ENCODE data around the gene CITED4. TPM values are rescaled to one million over a fixed set of nuclear protein-coding genes. Genes with fewer than 3 reads are reported as not detected.

Gene CITED4, protein sequence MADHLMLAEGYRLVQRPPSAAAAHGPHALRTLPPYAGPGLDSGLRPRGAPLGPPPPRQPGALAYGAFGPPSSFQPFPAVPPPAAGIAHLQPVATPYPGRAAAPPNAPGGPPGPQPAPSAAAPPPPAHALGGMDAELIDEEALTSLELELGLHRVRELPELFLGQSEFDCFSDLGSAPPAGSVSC
- total RNA-seq (1 to 10 TPM in 1 of 2 donors, under 1 TPM in 1; 0.89 to 3.7 TPM), polyA plus RNA-seq (ENCODE audit: insufficient read length in 2 of 2) (10 to 100 TPM; 10.5 to 12.1 TPM)
- long read RNA-seq, donor 1, transcript CITED4-201 (1 exons, 1,316 nt) = major isoform, 20 of 20 reads
- long read RNA-seq, donor 1, partial matches to known transcripts = 0 of 20 reads
- long read RNA-seq, donor 1, other reads (novel, unspliced or antisense) = 0 of 20 reads
- long read RNA-seq, donor 2, transcript CITED4-201 (1 exons, 1,316 nt) = major isoform, 11 of 11 reads
- long read RNA-seq, donor 2, partial matches to known transcripts = 0 of 11 reads
- long read RNA-seq, donor 2, other reads (novel, unspliced or antisense) = 0 of 11 reads
- long read RNA-seq, donor 3, transcript CITED4-201 (1 exons, 1,316 nt) = major isoform, 16 of 16 reads
- long read RNA-seq, donor 3, partial matches to known transcripts = 0 of 16 reads
- long read RNA-seq, donor 3, other reads (novel, unspliced or antisense) = 0 of 16 reads
- long read RNA-seq, donor 4, transcript CITED4-201 (1 exons, 1,316 nt) = major isoform, 9 of 9 reads
- long read RNA-seq, donor 4, partial matches to known transcripts = 0 of 9 reads
- long read RNA-seq, donor 4, other reads (novel, unspliced or antisense) = 0 of 9 reads

DNA sequence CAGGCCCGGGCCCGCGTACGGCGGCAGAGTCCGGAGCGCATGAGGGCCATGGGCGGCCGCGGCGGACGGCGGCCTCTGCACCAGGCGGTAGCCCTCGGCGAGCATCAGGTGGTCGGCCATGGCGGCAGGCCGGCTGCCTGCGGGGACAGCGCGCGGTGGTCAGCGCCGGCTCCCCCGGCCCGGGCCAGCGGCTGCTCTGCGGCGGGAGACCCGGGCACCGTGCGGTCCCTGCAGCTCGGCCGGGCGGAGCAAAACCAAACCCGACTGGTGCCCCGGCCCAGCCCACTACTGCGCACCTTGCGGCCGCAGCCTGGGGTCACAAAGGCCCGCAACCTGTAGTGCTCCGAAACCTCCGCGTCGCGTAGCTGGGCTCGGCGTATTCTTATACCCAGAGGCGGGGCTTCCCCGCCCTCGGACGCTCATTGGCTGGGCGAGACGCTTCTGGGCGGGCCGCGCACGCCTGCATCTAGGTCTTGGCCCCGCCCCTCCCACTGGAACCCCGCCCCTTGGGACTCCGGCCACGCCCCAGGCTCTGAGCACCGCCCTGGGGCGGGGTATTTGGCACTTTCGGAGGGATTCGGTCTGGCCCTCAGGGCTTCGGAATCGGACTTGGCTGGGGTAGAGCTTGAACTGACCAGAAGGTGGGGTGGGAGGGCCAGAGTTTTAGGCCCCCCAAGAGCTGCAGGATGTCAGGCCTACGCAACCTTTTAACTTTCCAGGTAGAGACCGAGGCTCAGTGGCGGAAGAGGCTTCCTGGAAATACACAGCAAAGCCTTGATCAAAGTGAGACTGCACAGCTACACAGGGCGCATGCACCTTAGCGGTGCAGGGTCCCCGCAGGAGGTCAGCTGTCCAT lies at the start of gene CITED4:
Gene CITED4 (minus strand): TSS at position 356 of the 856 bp plus-strand sequence. CDS start 236 bp downstream, at position 120.
- peak within 1 kb of the TSS; percentile 44 for H3K4me3 ChIP-seq (ENCODE audit: low read depth, low read length)
- no peak within 1 kb of the TSS for H3K27ac ChIP-seq (ENCODE audit: low read depth, low read length)
- H3K27me3 ChIP-seq (ENCODE audit: control insufficient read depth, insufficient read depth, low read length) = peaks cover 2% of the 10 kb centered on the region
- H3K36me3 ChIP-seq (ENCODE audit: control insufficient read depth, insufficient read depth, low read length) = no peaks in the 10 kb centered on the region
- no peaks in the 10 kb centered on the region for H3K9me3 ChIP-seq (ENCODE audit: control insufficient read depth, insufficient read depth, low read length)
- WGBS (ENCODE audit: insufficient coverage) = 3% methylated on average over 73 of the region's 75 CpGs
- H3K4me1 ChIP-seq (ENCODE audit: control insufficient read depth, insufficient read depth, low read length) = peaks cover 19% of the 10 kb centered on the region
- peak; percentile 69 to 97 (median 88) for DNase-seq (ENCODE audit: low read depth in 4 of 6, low spot score in 6 of 6)

DNA sequence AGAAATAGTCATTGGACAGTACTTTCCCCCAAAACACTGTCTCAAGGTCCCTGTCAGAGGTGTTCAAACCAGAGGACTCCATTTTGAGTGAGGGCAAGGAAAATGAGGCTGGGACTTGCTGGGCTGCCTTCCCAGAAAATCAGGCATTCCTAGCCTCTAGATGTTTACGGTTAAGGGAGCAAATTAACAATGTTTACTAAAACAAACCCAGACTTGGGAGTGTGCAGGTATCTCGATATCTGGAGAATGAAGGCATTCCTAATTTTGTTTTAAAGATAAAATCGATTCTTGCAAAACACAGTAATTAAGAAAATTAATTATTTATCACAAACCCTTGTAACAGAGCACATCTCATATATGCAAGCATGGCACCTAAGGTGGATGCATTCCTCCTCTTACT lies 48.9 kb upstream of the CITED4 start:
- no peaks in the 10 kb centered on the region for H3K4me1 ChIP-seq (ENCODE audit: control insufficient read depth, insufficient read depth, low read length)
- no CpG with 5 or more reads among the region's 3 CpGs for WGBS (ENCODE audit: insufficient coverage)
- no peak for DNase-seq (ENCODE audit: low read depth in 4 of 6, low spot score in 6 of 6)

DNA sequence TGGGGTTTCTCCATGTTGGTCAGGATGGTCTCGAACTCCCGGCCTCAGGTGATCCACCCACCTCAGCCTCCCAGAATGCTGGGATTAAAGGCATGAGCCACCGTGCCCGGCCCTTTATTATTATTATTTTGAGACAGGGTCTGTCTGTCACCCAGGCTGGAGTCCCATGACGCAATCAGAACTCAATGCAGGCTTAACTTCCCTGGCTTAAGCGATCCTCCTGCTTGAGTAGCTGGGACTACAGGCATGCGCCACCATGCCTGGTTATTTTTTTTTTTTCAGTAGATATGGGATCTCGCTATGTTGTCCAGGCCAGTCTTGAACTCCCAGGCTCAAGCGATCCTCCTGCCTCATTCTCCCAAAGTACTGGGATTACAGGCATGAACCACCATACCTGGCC lies 47.1 kb upstream of the CITED4 start:
- Histone ChIP-seq H3K36me3 (ENCODE audit: control insufficient read depth, insufficient read depth, low read length) (no peaks in the 10 kb centered on the region), H3K27me3 (ENCODE audit: control insufficient read depth, insufficient read depth, low read length) (no peaks in the 10 kb centered on the region), H3K9me3 (ENCODE audit: control insufficient read depth, insufficient read depth, low read length) (no peaks in the 10 kb centered on the region), H3K4me3 (ENCODE audit: low read depth, low read length) (no peak overlapping the region), H3K27ac (ENCODE audit: low read depth, low read length) (no peak overlapping the region), H3K4me1 (ENCODE audit: control insufficient read depth, insufficient read depth, low read length) (no peaks in the 10 kb centered on the region)
- WGBS (ENCODE audit: insufficient coverage) = 94% methylated on average over 3 of the region's 9 CpGs
- DNase-seq (ENCODE audit: low read depth in 4 of 6, low spot score in 6 of 6) = no peak

More for the DNA sequence above, 48.9 kb upstream of the CITED4 start:
- H3K27ac ChIP-seq (ENCODE audit: low read depth, low read length) = no peak overlapping the region
- H3K9me3 ChIP-seq (ENCODE audit: control insufficient read depth, insufficient read depth, low read length) = no peaks in the 10 kb centered on the region
- H3K27me3 ChIP-seq (ENCODE audit: control insufficient read depth, insufficient read depth, low read length) = no peaks in the 10 kb centered on the region
- no peak overlapping the region for H3K4me3 ChIP-seq (ENCODE audit: low read depth, low read length)
- no peaks in the 10 kb centered on the region for H3K36me3 ChIP-seq (ENCODE audit: control insufficient read depth, insufficient read depth, low read length)

DNA sequence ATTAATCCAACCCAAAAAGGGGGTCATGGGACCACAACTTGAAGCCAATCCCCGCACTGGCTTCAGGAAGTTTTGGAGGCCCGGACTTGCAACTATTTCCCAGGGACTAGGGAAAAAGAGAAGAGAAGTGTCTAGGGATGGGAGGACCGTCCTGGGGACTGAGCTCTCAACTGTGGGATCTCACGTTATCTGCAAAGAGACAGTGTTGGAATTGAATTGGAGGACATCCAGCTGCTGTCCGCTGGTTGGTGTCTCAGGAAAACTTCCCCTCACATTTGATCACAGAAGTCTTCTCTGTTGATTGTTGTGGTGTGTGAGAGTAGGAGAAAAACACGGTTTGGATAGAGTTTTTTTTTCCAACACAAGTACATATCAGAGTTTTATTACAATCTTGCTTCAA lies 46.2 kb upstream of the CITED4 start:
- no peaks in the 10 kb centered on the region for H3K36me3 ChIP-seq (ENCODE audit: control insufficient read depth, insufficient read depth, low read length)
- no peak for DNase-seq (ENCODE audit: low read depth in 4 of 6, low spot score in 6 of 6)
- no peak overlapping the region for H3K4me3 ChIP-seq (ENCODE audit: low read depth, low read length)
- no peaks in the 10 kb centered on the region for H3K27me3 ChIP-seq (ENCODE audit: control insufficient read depth, insufficient read depth, low read length)
- no peaks in the 10 kb centered on the region for H3K4me1 ChIP-seq (ENCODE audit: control insufficient read depth, insufficient read depth, low read length)
- no peak overlapping the region for H3K27ac ChIP-seq (ENCODE audit: low read depth, low read length)
- WGBS (ENCODE audit: insufficient coverage) = 82% methylated on average over 2 of the region's 6 CpGs
- H3K9me3 ChIP-seq (ENCODE audit: control insufficient read depth, insufficient read depth, low read length) = no peaks in the 10 kb centered on the region

DNA sequence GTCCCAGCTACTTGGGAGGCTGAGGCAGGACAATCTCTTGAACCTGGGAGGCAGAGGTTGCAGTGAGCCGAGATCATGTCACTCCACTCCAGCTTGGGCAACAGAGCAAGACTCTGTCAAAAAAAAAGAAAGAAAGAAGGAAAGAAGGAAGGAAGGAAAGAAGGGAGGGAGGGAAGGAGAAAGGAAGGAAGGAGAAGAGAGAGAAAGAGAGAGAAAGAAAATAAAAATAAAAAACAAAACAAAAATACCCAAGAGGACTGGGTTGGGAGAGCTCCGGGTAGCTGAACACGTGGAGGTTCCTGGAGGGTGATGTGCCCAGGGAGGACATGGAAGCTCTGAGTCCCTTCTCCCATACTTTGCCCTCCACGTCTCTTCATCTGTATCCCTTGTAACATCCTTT lies 45.7 kb upstream of the CITED4 start:
- DNase-seq (ENCODE audit: low read depth in 4 of 6, low spot score in 6 of 6) = no peak
- Histone ChIP-seq H3K9me3 (ENCODE audit: control insufficient read depth, insufficient read depth, low read length) (no peaks in the 10 kb centered on the region), H3K36me3 (ENCODE audit: control insufficient read depth, insufficient read depth, low read length) (no peaks in the 10 kb centered on the region), H3K4me1 (ENCODE audit: control insufficient read depth, insufficient read depth, low read length) (no peaks in the 10 kb centered on the region), H3K27ac (ENCODE audit: low read depth, low read length) (no peak overlapping the region), H3K4me3 (ENCODE audit: low read depth, low read length) (no peak overlapping the region), H3K27me3 (ENCODE audit: control insufficient read depth, insufficient read depth, low read length) (no peaks in the 10 kb centered on the region)
- 100% methylated on average over 1 of the region's 4 CpGs for WGBS (ENCODE audit: insufficient coverage)

DNA sequence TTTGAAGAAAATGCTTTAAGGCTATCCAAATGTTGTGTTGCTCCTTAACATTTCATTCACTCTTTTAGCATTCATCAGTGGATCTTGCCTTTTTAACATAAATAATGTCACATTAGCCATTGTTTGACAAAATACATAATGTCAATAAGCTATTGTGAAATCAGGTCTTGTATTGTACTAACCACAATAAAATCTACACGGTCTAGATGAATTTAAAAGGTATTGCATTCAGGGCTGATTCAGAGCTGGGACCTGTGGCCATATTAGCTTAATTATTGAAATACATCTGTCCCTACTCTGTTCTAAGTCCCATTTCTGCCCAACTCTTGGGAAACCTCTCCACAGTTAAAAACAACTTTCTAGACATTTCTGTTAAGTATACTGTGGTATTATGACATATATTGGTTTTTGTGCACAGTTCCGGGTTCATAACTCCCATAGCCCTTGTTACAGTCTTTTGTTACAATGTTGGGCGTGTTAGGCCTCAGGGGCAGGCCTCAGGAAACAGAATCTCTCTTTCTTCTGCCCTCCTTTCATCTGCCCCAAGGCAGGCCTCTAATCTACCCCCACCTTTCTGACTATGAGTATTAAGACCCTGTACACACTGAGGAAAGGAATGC lies 44.7 kb upstream of the CITED4 start:
- no peaks in the 10 kb centered on the region for H3K9me3 ChIP-seq (ENCODE audit: control insufficient read depth, insufficient read depth, low read length)
- H3K36me3 ChIP-seq (ENCODE audit: control insufficient read depth, insufficient read depth, low read length) = no peaks in the 10 kb centered on the region
- 83% methylated on average over 1 of the region's 3 CpGs for whole genome bisulfite sequencing (ENCODE audit: insufficient coverage)
- H3K4me1 ChIP-seq (ENCODE audit: control insufficient read depth, insufficient read depth, low read length) = peaks cover 7% of the 10 kb centered on the region
- H3K4me3 ChIP-seq (ENCODE audit: low read depth, low read length) = no peak overlapping the region
- no peak for DNase-seq (ENCODE audit: low read depth in 4 of 6, low spot score in 6 of 6)
- H3K27me3 ChIP-seq (ENCODE audit: control insufficient read depth, insufficient read depth, low read length) = no peaks in the 10 kb centered on the region
- H3K27ac ChIP-seq (ENCODE audit: low read depth, low read length) = no peak overlapping the region

DNA sequence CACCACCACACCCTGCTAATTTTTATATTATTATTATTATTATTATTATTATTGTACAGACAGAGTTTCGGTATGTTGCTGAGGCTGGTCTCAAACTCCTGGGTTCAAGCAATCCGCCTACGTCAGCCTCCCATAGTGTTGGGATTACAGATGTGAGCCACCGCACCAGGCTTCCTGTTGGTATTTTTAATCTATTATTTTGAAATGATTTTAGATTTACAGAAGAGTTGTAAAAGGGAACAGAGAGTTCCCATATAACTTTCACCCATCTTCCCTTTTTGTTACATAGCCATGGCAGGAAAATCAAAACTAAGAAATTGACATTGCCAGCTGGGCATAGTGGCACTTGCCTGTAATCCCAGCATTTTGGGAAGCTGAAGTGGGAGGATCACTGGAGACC lies 42.9 kb upstream of the CITED4 start:
- Histone ChIP-seq H3K27ac (ENCODE audit: low read depth, low read length) (no peak overlapping the region), H3K4me3 (ENCODE audit: low read depth, low read length) (no peak overlapping the region), H3K4me1 (ENCODE audit: control insufficient read depth, insufficient read depth, low read length) (peaks cover 7% of the 10 kb centered on the region), H3K27me3 (ENCODE audit: control insufficient read depth, insufficient read depth, low read length) (no peaks in the 10 kb centered on the region), H3K36me3 (ENCODE audit: control insufficient read depth, insufficient read depth, low read length) (no peaks in the 10 kb centered on the region), H3K9me3 (ENCODE audit: control insufficient read depth, insufficient read depth, low read length) (no peaks in the 10 kb centered on the region)
- WGBS (ENCODE audit: insufficient coverage) = 85% methylated on average over 2 of the region's 4 CpGs
- no peak for DNase-seq (ENCODE audit: low read depth in 4 of 6, low spot score in 6 of 6)

DNA sequence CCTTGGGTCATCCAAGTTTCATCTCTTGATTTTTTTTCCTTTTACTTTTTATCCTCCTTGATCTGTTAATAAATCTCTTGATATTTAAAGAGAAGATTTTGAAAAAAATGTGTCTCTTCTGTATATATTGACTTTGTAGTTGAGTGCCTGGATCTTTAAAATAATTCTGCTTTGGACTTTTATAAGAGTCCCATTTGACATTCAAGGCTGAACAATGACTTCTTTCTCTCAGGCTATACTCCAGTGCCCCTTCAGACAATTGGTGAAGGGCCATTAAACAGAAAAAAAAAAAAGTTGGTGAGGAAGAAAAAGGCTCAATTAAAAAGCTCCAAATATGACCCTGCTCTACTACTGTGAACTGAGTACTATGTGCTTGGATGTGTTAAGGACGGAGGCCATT lies 40.9 kb upstream of the CITED4 start:
- Histone ChIP-seq H3K9me3 (ENCODE audit: control insufficient read depth, insufficient read depth, low read length) (no peaks in the 10 kb centered on the region), H3K4me3 (ENCODE audit: low read depth, low read length) (no peak overlapping the region), H3K36me3 (ENCODE audit: control insufficient read depth, insufficient read depth, low read length) (no peaks in the 10 kb centered on the region), H3K27ac (ENCODE audit: low read depth, low read length) (no peak overlapping the region), H3K4me1 (ENCODE audit: control insufficient read depth, insufficient read depth, low read length) (peaks cover 7% of the 10 kb centered on the region), H3K27me3 (ENCODE audit: control insufficient read depth, insufficient read depth, low read length) (no peaks in the 10 kb centered on the region)
- DNase-seq (ENCODE audit: low read depth in 4 of 6, low spot score in 6 of 6) = peak in 1 of 6 donors; percentile 13
- WGBS (ENCODE audit: insufficient coverage) = no CpG with 5 or more reads among the region's 1 CpG
